GM18870 (cell line): Measurements from ENCODE around the gene PBX3.

Experiments used
- ATAC-seq: cut with Tn5 transposase; IDR thresholded peaks from one replicate; pipeline ENCODE4 v1.9.1; 2021; ENCODE audit warnings: moderate library complexity; ENCODE audit not compliant: unreplicated experiment

The PBX3 gene

GRCh38 chr9:125990186-125990792 is 243.1 kb downstream of the PBX3 start:
- no peak for ATAC-seq

GRCh38 chr9:125990793-125991220 is 243.6 kb downstream of the PBX3 start:
- ATAC-seq: no peak

- no peak for ATAC-seq
These were observed 244.8 kb downstream of the PBX3 start for GRCh38 chr9:125991886-125992529.

GRCh38 chr9:125992557-125992956 is 245.4 kb downstream of the PBX3 start:
- ATAC-seq: no peak

GRCh38 chr9:125993466-125993865 is 246.3 kb downstream of the PBX3 start:
- no peak for ATAC-seq

- ATAC-seq: no peak
These were observed 247.1 kb downstream of the PBX3 start for GRCh38 chr9:125994066-125994943.

- no peak for ATAC-seq
These were observed 247.8 kb downstream of the PBX3 start for GRCh38 chr9:125995006-125995405.

GRCh38 chr9:125995706-125996105 is 248.5 kb downstream of the PBX3 start:
- ATAC-seq: no peak

GRCh38 chr9:125996791-125997190 is 249.6 kb downstream of the PBX3 start:
- no peak for ATAC-seq

GRCh38 chr9:125997196-125997823 is 250.1 kb downstream of the PBX3 start:
- no peak for ATAC-seq

- no peak for ATAC-seq
These were observed 251.8 kb downstream of the PBX3 start for GRCh38 chr9:125998837-125999503.

GRCh38 chr9:125999504-125999881 is 252.3 kb downstream of the PBX3 start:
- no peak for ATAC-seq

- ATAC-seq: no peak
These were observed 253.1 kb downstream of the PBX3 start for GRCh38 chr9:126000256-126000655.

GRCh38 chr9:126000731-126001580 is 253.8 kb downstream of the PBX3 start:
- ATAC-seq: no peak

- no peak for ATAC-seq
These were observed 254.5 kb downstream of the PBX3 start for GRCh38 chr9:126001581-126002225.

- ATAC-seq: no peak
These were observed 255.5 kb downstream of the PBX3 start for GRCh38 chr9:126002476-126003350.

- ATAC-seq: no peak
These were observed 261.9 kb downstream of the PBX3 start for GRCh38 chr9:126009047-126009446.

- no peak for ATAC-seq
These were observed 267.6 kb downstream of the PBX3 start for GRCh38 chr9:126014726-126015125.

GRCh38 chr9:126015424-126015823 is 268.3 kb downstream of the PBX3 start:
- ATAC-seq: no peak
